Hematopoietic multipotent progenitor cell treated with erythropoietin and hydrocortisone succinate and interleukin-3 and kit ligand, for 6 days (in vitro differentiated cells): ENCODE measurements around the gene UBXN1.
"Not testable (repeated sequence)": the region's sequence is repeated elsewhere in the genome, so short reads cannot be mapped to it uniquely, and the experiment has no call there.

ENCODE experiments used
- DNase-seq: peaks from one replicate; pipeline ENCODE4 v3.0.0-alpha.2; 2015

The UBXN1 gene

DNA sequence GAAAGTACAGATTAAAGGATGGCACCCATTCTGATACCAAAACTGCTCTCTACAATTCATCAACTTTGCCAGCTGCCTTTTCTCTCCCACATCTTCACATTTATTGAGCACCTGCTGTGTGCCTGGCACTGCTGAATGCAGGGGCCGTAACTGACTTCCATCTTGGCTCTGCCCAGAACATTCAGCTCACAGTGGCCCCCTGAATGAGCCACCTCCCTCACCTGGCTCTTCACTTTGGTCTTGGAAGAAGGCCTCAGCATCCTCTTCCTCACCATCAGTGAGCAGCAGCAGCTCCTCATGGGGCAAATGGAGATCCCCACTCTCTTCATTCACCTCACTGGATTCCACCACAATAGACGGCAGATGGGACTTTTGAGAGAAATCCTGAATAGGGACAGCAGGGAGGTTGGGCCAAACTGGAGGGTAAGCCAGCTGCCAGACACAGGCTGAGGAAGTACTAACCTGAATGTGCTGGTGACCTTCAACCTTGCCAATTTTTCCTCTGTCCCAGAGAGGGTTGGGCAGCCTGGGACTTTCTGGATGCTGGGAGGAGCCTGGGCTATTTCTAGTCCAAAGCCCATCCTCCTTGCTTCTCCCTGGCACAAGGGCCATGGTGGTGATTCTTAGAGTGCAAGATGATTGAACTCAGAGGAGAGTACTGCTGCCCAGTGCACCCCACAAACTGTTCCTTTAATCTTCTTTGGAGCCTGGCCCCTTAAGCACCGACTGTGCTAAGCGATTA is 9.3 kb downstream of the UBXN1 start:
- peak; percentile 49 for DNase-seq

DNA sequence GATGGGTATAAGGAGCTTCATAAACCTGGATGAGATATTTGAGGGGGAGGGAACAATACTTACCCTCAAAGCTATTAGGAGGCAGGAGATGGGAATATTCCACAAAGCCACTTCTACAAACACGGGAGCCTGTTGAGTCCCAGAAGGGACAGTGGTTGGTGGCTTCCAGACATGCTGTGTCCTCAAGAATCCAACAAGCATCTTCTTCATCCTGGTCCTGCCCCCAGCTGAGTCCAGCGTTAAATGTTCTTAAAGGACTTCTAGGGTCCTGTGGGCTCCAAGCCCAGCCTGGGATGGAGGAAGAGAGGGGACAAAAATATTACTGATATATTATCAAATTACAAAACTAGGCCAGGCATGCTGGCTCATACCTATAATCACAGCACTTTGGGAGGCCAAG is 11.4 kb downstream of the UBXN1 start:
- DNase-seq, result no peak

DNA sequence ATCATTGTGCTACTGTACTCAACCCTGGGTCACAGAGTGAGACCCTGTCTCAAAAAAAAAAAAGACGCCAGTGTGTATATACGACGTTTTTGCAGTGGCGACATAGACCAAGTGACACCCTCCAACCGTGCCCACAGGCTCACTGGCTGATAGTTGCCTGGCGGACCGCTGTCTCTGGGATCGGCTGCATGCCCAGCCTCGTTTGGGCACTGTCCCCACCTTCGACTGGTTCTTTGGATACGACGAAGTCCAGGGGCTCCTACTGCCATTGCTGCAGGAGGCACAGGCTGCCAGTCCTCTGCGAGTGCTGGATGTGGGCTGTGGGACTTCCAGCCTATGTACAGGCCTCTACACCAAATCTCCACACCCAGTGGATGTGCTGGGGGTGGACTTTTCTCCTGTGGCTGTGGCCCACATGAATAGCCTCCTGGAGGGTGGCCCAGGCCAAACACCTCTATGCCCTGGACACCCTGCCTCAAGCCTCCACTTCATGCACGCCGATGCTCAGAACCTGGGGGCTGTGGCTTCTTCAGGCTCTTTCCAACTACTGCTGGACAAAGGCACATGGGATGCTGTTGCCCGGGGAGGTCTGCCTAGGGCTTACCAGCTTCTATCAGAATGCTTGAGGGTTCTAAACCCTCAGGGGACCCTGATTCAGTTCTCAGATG is 12.5 kb downstream of the UBXN1 start:
- peak; percentile 34 for DNase-seq

DNA sequence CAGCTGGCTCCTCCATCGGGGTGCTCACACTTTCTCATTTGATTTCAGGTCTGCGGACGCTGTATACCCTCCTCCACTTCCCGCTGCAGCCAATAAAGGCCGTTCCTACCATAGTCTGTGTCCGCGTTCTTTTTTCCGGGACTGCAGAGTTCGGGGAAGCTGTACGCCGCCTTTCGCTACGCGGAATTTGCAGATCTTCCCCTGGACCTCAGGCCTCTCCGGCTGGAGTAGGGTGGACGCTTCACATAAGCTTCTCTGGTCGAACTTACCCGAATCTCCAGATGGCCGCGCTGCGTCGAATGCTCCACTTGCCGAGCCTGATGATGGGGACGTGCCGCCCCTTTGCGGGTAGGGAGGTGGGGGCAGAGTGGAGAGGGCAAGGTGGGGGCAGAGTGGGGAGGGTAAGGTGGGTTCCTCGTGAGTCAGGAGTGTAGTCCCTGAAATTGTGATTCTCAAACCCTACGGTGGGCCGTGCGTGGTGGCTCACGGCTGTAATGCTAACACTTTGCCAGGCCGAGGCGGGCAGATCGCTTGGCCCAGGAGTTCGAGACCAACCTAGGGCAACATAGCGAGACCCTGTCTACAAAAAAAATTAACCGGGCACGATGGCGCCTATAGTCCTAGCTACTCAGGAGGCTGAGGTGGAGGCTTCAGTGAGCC is 13.1 kb downstream of the UBXN1 start:
- DNase-seq, result peak; percentile 66

DNA sequence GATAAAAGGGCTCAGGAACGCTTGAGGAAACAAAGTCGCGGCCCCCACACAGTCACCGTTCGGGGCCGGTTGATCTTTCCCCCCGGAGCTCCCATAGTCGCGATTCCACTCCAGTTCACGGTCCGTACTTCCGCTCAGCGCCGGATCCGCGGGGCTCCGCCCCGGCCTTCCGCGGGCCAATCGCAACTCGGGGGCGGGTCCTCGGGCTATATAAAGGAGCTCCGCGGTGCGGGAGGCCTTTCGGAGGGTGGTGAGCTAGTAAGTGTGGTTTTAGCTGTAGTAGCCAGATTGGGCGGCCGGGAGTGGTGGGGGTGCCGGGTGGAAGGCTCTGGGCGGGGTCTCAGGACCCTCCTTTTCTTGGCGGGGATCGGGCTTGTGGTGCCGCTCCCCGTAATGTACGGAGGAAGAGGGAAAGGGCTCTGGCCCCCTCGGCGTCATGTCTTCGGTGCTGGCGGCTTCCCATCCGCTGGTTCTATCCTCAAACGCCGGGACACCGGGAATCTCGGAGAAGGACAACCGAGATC is 13.7 kb downstream of the UBXN1 start, which contains the start of the genes C11orf98 and CSKMT:
Gene C11orf98 (minus strand): TSS at position 136 of the 524 bp plus-strand sequence. CDS start 41 bp downstream, at position 95.
Gene CSKMT (plus strand): TSS at position 238 of the 524 bp plus-strand sequence. CDS start 568 bp downstream, outside the sequence.
- DNase-seq, result peak; percentile 96

DNA sequence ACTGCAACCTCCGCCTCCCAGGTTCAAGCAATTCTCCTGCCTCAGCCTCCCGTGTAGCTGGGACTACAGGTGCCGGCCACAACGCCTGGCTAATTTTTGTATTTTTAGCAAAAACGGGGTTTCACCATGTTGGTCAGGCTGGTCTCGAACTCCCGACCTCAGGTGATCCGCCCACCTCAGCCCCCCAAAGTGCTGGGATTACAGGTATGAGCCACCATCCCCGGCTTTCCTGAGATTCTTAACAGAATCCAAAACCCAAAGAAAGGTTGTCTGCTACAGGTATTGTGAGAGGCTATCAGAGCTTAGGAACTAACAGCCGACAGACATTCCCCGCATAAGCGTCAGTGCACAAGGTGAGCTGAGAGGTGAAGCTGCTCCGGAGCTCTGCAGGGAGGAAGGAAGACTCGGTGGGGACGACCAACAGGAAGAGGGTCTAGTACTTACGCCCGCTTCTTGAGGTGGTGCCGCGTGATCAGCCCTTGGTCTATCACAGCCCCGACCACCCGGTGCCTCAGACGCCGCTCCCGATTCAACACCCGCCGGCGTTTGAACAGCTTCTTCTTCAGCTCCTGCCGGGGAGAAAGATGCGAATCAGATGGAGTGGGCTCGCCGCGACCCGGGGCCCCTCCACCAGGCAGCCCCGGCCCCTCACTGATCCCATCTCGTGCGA is 14.3 kb downstream of the UBXN1 start:
- DNase-seq, result peak; percentile 74

DNA sequence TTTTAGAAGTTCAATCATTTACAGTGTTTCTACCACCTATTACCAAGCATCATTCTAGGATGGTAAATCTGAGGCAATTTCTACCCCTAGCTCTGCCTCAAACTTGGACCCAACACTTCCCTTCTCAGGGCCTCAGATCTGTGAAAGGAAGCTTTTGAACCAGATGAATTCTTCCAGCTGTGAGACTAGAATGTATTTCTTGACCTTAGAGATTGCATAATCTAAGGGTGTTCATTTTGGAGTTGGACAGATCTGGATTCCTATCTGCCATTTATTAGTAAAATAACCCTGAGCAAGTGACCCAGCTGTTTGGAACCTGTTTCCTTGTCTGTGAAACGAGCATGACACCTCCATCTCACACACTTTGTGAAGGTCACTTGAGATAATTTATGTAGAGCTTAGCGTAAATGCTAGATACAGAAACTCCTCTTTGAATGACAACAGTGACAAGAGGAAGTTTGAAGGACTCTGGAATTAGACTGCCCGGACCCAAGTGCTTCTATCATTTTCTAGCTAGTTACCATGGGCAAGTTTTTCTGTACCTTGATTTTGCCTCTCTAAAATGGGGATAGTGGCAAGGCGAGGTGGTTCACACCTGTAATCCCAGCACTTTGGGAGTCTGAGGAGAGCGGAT is 22.0 kb downstream of the UBXN1 start:
- no peak for DNase-seq

DNA sequence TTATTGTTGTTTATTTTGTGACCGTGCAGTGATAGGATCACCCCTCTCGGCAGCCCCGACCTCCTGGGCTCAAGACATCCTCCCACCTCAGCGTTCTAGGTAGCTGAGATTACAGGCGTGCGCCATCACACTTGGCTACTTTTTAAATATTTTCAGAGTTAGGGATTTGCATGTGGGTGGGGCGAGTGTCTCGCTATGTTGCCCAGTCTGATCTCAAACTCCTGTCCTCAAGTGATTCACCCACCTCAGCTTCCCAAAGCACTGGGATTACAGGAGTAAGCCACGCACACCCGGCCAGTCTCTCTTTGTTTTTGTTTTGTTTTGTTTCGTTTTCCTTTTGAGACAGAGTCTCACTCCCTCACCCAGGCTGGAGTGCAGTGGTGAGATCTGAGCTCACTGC is 24.6 kb downstream of the UBXN1 start:
- DNase-seq, result no peak

DNA sequence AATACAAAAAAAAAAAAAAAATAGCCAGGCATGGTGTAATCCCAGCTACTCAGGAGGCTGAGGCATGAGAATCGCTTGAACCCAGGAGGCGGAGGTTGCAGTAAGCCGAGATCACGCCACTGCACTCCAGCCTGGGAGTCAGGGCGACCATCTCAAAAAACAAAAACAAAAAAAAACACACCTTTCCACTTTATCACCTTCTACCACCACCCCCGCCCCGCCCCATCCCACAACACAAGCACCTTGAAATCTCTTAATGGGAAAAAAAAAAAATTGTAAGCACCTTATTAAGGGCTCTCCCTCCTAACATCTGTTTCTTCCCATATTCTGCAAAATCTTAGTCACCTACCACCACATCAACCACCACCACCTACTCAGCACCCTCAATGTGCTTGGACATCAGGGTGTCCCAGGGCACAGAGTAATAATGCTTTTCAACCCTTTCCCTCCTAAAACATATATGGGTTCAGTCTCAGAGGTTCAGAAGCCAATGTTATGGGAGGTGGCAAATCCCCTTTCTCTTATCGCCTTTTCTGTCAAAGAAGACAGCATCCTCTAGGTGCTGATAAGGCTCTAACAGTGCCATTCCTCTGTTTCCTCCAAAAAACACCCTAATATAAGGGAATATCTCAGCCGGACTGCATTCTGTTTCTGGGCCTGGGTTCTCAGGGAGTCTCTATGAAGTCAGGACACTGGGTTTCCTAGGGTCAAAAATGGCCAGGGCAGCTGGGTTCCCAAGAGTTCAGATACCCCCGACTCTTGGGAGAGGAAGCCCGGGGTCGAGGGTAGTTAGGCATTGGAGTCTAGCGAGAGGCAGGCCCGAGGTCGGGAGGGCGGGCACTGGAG is 26.5 kb downstream of the UBXN1 start:
- DNase-seq, result peak; percentile 60

DNA sequence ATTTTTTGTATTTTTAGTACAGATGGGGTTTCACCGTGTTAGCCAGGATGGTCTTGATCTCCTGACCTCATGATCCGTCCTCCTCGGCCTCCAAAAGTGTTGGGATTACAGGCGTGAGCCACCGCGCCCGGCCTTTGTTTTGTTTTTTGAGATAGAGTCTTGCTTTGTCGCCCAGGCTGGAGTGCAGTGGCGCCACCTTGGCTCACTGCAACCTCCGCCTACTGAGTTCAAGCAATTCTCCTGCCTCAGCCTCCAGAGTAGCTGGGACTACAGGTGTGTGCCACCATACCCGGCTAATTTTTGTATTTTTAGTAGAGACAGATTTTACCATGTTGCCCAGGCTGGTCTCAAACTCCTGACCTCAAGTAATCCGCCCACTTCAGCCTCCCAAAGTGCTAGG is 28.6 kb downstream of the UBXN1 start:
- not testable (repeated sequence) for DNase-seq

DNA sequence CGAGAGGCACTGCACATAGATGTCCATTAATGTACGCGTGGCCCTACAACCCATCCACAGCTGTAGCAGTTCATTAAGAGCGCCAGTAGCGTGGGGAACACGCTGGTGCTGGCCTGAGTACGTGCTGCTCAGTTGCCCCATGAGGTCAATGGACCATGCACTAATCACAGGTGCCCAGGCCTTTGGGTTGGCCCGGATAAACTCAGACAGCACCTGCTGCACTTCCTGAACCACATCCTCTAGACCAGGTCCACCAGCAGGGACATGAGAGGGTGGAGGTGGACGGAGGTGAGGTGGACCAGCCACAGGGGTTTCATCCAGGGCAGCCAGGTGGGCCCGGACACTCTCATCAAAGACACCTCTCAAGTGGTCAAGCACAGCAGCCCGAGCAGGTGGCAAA is 29.4 kb downstream of the UBXN1 start:
- DNase-seq, result no peak

DNA sequence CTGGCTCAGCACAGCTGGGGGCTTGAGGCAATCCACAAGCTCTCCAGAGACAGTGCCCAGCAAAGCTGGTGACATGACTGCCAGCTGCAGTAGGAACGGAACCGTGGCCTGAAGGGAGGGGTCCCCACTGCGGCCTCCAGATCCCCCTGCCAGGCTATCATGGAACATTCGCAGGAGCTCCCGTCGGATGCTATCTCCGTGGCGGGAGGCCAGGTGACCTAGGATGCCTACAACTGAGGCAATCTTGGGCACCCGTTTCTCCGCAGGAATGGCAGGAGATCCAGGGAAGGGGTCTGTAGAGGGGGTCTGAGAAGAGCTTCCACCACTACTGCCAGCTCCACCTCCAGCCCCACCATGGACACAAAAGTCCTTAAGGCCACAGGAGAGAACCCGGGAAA is 29.9 kb downstream of the UBXN1 start:
- no peak for DNase-seq

DNA sequence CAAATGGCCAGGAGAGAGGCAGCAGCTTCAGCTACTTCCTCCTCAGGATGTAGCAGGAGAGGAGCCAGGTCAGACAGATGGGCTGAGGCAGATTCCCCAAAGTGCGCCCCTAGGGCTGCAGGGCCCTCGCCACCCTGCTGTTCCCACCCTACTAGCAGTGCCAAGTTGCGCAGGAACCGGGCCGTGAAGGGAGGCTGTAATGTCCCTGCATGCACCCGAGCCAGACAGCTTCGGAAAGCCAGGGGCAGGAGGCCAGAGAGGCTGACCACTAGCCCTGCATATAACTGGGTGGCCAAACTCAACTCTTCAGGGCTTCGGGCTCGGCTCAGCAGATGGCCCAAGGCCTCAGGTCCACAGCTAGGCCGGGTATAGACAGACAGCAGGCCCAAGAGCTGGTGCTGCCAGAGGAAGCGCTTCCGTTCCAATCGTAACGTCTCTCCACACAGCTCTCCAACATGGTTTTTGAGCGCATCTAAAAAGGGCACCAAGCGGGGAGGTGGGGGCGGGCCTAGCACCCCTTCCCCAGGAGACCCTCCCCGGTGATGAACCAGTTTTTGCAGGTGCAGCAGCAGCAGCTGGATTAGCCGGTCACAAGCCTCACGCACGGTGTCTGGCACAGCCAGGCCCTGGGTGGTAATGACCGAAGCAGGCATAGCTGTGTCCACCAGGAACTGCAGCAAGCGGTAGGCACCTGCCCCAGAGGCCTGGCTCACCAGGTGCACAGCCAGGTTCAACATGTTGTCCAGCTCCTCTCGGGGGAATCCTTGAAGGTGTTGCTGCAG is 30.5 kb downstream of the UBXN1 start:
- no peak for DNase-seq

DNA sequence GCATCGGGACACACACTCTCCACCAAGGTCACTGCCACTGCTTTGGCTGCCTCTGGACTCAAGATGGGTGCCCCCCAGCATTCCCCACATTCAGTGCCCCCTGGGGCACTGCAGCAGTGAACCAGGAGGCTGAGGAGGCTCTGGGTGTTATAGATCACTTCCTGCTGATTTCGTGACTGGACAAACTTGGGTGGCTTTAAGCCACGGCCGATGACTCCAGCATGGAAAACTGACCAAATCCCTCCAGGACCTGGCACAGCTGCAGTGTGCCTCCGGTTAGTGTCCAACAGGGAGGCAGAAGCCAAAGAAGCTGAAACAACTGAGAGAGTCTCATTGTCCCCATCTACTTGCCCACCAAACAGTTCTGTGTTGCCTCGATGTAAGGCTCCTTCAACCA is 31.3 kb downstream of the UBXN1 start:
- no peak for DNase-seq

DNA sequence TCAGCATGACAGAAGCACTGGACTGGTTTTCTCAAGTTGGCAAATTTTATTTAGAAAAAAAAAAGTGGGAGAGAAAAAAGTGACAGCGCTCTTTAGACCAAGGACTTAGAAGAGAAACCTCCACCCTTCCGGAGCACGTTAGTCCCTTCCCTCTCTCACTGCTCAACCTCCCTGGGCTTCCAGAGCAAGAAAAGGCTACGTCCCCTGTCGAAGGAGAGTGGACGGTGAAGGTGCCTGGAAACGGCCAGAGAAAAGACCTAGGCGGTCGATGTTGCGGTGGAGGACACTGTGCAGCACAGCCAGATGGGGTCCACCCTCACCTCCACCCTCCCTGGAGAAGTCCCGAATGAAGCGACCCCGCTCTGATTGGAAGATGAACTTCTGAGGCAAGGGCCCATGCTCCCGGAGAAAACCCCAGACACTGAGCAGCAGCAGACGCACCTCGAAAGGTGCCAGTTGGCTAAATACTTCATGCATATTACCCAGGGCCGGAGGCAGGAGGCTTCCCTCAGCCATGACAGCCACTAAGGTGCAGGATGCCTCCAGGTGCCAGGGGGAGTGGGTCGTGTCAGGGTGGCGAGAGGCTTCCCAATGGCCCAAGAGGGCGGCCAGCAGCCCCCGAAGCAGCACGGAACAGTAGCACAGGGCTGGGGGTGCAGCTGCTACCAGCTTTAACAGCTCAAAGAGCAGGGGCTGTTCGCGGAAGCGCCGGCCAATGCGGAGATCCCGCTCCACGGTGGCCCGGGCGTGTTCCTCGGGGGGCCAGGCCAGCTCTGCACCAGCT is 31.9 kb downstream of the UBXN1 start:
- DNase-seq, result no peak

DNA sequence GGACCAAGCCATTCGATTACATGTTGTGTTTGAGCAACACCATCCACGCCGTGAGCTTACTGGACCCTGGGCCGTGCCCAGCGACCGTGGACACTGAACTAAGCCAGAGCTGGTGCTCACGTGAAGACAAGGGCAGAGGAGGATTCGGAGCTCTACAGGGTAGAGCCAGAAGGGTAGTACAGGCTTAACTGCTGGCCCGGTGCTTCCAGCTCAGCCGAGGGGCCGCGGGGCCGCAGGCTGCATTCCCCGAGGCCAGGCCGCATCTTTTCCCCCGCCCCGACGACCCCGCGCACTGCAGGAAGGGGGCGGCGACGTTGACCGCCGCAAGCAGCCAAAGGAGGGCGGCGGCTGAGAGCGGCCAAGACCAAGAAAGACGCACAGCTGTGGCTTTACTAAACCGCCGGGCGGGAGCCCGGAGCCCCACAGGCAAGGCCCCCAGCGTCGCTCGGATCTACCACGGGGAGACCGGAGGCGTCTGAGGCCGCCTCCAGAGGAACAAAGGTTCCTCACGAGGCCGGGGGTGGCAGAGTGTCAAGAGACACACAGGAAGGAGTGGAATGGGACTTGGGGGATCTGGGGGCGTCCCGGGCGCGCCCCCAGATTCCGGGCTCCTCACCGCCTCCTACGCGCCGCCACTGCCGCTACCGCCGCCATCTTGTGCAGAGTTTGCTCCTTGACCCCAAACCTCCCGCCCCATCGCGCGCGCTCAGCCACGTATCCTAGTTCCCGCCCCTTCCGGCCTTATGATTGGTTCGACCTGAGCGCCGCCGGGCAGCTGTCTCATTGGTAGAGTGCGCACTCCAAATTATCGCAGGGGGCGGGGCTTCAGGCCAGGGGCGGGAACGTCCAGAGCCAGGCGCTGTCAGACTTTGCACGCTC is 32.7 kb downstream of the UBXN1 start, which contains the start of gene GANAB:
Gene GANAB (minus strand): TSS at position 668 of the 879 bp plus-strand sequence. CDS start 14 bp downstream, at position 654.
- DNase-seq, result peak; percentile 100

DNA sequence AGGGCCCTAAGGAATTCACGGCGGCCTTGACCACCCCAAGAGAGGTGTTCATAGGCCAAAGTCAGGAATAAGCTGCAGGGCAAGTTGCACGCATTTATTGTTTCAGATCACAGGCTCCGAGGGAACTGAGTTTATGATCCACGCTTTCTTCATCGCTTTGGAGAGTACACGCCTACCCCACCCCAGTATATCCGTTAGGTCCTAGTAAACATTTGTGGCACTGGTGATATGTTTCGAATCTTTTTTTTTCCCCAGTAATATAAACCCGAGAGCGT is 33.3 kb downstream of the UBXN1 start:
- peak; percentile 60 for DNase-seq

DNA sequence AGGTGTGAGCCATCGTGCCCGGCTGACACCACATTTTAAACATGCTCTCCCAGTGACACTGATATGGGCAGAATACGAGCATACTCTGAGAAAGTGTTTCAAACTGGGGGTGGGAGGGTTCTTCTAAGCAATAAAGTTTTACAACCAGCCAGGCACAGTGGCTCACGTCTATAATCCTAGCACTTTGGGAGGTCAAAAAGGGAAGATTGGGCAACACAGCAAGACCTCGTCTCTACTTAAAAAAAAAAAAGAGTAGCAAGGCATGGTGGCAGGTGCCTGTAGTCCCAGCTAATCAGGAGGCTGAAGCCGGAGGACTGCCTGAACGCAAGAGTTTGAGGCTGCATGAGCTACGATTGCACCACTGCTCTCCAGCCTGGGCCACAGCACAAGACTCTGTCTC is 34.7 kb downstream of the UBXN1 start:
- DNase-seq, result no peak

DNA sequence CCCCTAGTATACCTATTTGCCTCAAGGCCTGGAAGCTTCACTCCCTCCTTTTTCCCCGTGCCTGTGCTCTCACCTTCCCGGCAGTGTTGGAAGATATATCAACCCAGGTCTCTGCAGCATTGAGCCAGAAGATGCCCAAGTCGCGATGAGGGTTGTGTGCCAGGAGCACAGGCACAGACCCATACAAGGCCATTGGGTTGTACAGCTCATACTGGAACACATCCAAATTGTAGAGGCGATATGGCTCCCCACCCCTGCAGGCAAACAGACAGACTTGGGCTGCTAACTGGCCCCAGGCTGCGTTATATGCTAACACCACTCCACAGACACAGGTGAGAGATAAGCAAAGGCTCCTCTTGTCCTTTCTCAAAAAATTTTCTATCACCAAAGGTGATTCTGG is 46.4 kb downstream of the UBXN1 start:
- DNase-seq, result no peak
